Activated CD4-positive, alpha-beta T cell treated with anti-CD3 and anti-CD28 coated beads for 48 hours (primary cell): ENCODE measurements around the gene C1orf116.
"Not testable (repeated sequence)": the region's sequence is repeated elsewhere in the genome, so short reads cannot be mapped to it uniquely, and the experiment has no call there.

Source experiments
- DNase-seq: peaks from one replicate; pipeline ENCODE4 v3.0.0-alpha.2; 2020

C1orf116 gene

GRCh38 chr1:207058878-207059867 lies 26.6 kb upstream of the C1orf116 start:
- no peak for DNase-seq

GRCh38 chr1:207058252-207058651 lies 25.7 kb upstream of the C1orf116 start:
- DNase-seq = no peak

- no peak for DNase-seq
Observed at GRCh38 chr1:207056673-207057072, 24.1 kb upstream of the C1orf116 start.

GRCh38 chr1:207055386-207056001 lies 22.9 kb upstream of the C1orf116 start:
- no peak for DNase-seq

- no peak for DNase-seq
Observed at GRCh38 chr1:207054491-207054890, 21.9 kb upstream of the C1orf116 start.

- DNase-seq = peak; percentile 97
Observed at GRCh38 chr1:207052911-207053769, 20.6 kb upstream of the C1orf116 start, which contains the start of gene PFKFB2. PFKFB2 (plus strand) TSS chr1:207053275; CDS start chr1:207054718, 1,443 bp downstream.

- DNase-seq = peak; percentile 21
Observed at GRCh38 chr1:207051191-207051943, 18.8 kb upstream of the C1orf116 start, which contains the start of gene YOD1. YOD1 (minus strand) TSS chr1:207051208; CDS start chr1:207051030, 178 bp downstream.

- DNase-seq = peak; percentile 95
Observed at GRCh38 chr1:207050480-207051190, 18.1 kb upstream of the C1orf116 start.

- DNase-seq = peak; percentile 63
Observed at GRCh38 chr1:207049974-207050391, 17.4 kb upstream of the C1orf116 start.

GRCh38 chr1:207049514-207049913 lies 17.0 kb upstream of the C1orf116 start:
- DNase-seq = no peak

GRCh38 chr1:207049054-207049453 lies 16.5 kb upstream of the C1orf116 start:
- no peak for DNase-seq

- DNase-seq = no peak
Observed at GRCh38 chr1:207048041-207048440, 15.5 kb upstream of the C1orf116 start.

GRCh38 chr1:207047505-207047904 lies 14.9 kb upstream of the C1orf116 start:
- DNase-seq = no peak

GRCh38 chr1:207045453-207045852 lies 12.9 kb upstream of the C1orf116 start:
- no peak for DNase-seq

- not testable (repeated sequence) for DNase-seq
Observed at GRCh38 chr1:207041397-207041796, 8.8 kb upstream of the C1orf116 start.

GRCh38 chr1:207040181-207040533 lies 7.6 kb upstream of the C1orf116 start:
- DNase-seq = no peak

GRCh38 chr1:207039380-207040180 lies 7.0 kb upstream of the C1orf116 start:
- DNase-seq = no peak

GRCh38 chr1:207036865-207037264 lies 4.3 kb upstream of the C1orf116 start:
- no peak for DNase-seq

- DNase-seq = no peak
Observed at GRCh38 chr1:207035877-207036551, 3.5 kb upstream of the C1orf116 start.

- no peak for DNase-seq
Observed at GRCh38 chr1:207034998-207035397, 2.4 kb upstream of the C1orf116 start.
